ENCODE measurements around the gene GPR142. TPM values are rescaled to one million over a fixed set of nuclear protein-coding genes. Genes with fewer than 3 reads are reported as not detected.

Gene GPR142
- total and polyA plus RNA-seq, 5 donors = not detected

DNA sequence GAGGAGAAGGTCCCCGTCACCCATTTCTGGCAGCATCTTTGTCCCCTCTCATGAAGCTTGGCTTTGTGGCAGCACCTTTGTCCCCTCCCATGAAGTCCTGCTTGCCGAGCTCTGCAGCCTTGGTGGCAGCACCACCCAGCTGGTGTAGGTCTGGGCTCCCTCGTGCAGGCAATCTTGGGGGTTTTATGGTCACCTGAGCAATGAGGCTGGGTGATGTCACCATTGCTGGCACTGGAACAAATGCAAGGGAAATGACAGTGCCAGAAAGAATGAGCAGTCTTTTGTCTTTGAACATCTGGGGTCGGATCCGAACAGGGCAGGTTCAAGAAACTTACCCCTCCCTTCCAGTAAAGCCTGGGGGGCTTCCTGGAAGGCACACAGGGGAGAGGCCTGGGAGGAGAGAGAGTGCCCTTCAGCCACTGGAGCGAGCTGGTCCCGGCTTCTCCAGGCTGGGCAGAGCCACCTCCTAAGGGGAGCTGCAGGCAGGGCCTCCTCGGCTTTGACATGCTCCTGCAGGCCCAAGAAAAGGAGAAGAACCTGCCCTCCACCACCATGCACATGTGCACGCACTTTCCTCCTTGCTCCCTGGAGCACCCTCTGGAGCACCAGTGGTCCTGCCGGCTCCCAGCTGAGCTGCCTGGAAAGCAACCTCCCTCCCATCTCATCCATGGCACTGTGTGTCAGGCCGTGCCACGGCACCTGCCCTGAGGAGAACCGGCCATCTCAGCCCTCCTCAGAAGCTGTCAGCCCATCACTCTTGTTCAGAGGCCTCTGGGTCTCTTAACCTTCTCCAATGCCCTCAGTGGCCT is 21.7 kb upstream of the GPR142 start:
- intact Hi-C loops (cut with DNase I) = no loop called here
- H3K4me3 ChIP-seq (ENCODE audit: low read length) = no peak overlapping the region
- H3K27ac ChIP-seq (ENCODE audit: low read length) = no peak overlapping the region
- H3K27me3 ChIP-seq (ENCODE audit: control insufficient read depth, insufficient read depth) = no peaks in the 10 kb centered on the region
- DNase-seq = peak in 1 of 3 donors; percentile 27
- H3K9me3 ChIP-seq (ENCODE audit: control insufficient read depth, low read length) = no peaks in the 10 kb centered on the region
- 80% methylated on average over 13 of the region's 13 CpGs for WGBS
- no peaks in the 10 kb centered on the region for H3K4me1 ChIP-seq (ENCODE audit: control insufficient read depth, insufficient read depth, low read length)
- ATAC-seq = no peak

DNA sequence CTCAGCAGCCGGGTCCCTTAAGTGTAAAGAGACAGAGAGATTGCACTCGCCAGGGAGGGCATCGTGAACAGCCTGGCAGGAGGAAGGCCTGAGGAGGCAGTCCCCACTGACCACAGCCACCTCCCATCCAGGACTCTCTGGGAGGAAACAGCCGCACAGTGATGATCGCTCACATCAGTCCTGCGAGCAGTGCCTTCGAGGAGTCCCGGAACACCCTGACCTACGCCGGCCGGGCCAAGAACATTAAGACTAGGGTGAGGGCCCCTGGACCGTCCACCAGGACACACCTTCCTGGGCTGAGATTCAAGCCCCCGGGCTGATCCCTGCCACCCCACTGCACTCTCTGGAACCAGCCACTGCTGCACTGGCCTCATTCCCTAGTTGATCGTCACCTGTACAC is 19.7 kb upstream of the GPR142 start:
- intact Hi-C loops (cut with DNase I) = no loop called here
- Histone ChIP-seq H3K27ac (ENCODE audit: low read length) (no peak overlapping the region), H3K27me3 (ENCODE audit: control insufficient read depth, insufficient read depth) (no peaks in the 10 kb centered on the region), H3K4me1 (ENCODE audit: control insufficient read depth, insufficient read depth, low read length) (no peaks in the 10 kb centered on the region), H3K9me3 (ENCODE audit: control insufficient read depth, low read length) (no peaks in the 10 kb centered on the region), H3K4me3 (ENCODE audit: low read length) (no peak overlapping the region)
- no peak for ATAC-seq
- no peak for DNase-seq
- WGBS = 80% methylated on average over 14 of the region's 14 CpGs

- H3K4me3 ChIP-seq (ENCODE audit: low read length) = no peak overlapping the region
- no peak overlapping the region for H3K27ac ChIP-seq (ENCODE audit: low read length)
- ATAC-seq (no peak), DNase-seq (peak in 1 of 3 donors; percentile 6)
- no peaks in the 10 kb centered on the region for H3K9me3 ChIP-seq (ENCODE audit: control insufficient read depth, low read length)
- H3K4me1 ChIP-seq (ENCODE audit: control insufficient read depth, insufficient read depth, low read length) = no peaks in the 10 kb centered on the region
- WGBS = 77% methylated on average over 19 of the region's 19 CpGs
- H3K27me3 ChIP-seq (ENCODE audit: control insufficient read depth, insufficient read depth) = no peaks in the 10 kb centered on the region
- intact Hi-C loops (cut with DNase I) = no loop called here
These were observed 18.2 kb upstream of the GPR142 start for GRCh38 chr17:74349120-74349519.

GRCh38 chr17:74350486-74350885 is 16.8 kb upstream of the GPR142 start:
- intact Hi-C loops (cut with DNase I) = loop anchor here in 1 of 4 donors (5.0 kb wide), 1 partner anchor 43 kb away; no protein-coding TSS in a partner anchor
- Histone ChIP-seq H3K27me3 (ENCODE audit: control insufficient read depth, insufficient read depth) (no peaks in the 10 kb centered on the region), H3K9me3 (ENCODE audit: control insufficient read depth, low read length) (no peaks in the 10 kb centered on the region), H3K4me3 (ENCODE audit: low read length) (no peak overlapping the region), H3K27ac (ENCODE audit: low read length) (no peak overlapping the region), H3K4me1 (ENCODE audit: control insufficient read depth, insufficient read depth, low read length) (no peaks in the 10 kb centered on the region)
- WGBS = 82% methylated on average over 20 of the region's 20 CpGs
- ATAC-seq (no peak), DNase-seq (no peak)

- DNase-seq (peak in 1 of 3 donors; percentile 42), ATAC-seq (no peak)
- Histone ChIP-seq H3K9me3 (ENCODE audit: control insufficient read depth, low read length) (no peaks in the 10 kb centered on the region), H3K4me3 (ENCODE audit: low read length) (no peak overlapping the region), H3K27me3 (ENCODE audit: control insufficient read depth, insufficient read depth) (no peaks in the 10 kb centered on the region), H3K27ac (ENCODE audit: low read length) (no peak overlapping the region), H3K4me1 (ENCODE audit: control insufficient read depth, insufficient read depth, low read length) (no peaks in the 10 kb centered on the region)
- 4% methylated on average over 55 of the region's 55 CpGs for WGBS
- intact Hi-C loops (cut with DNase I) = loop anchor here in 1 of 4 donors (5.0 kb wide), 1 partner anchor 44 kb away; no protein-coding TSS in a partner anchor
These were observed 15.6 kb upstream of the GPR142 start for GRCh38 chr17:74351552-74352210.

DNA sequence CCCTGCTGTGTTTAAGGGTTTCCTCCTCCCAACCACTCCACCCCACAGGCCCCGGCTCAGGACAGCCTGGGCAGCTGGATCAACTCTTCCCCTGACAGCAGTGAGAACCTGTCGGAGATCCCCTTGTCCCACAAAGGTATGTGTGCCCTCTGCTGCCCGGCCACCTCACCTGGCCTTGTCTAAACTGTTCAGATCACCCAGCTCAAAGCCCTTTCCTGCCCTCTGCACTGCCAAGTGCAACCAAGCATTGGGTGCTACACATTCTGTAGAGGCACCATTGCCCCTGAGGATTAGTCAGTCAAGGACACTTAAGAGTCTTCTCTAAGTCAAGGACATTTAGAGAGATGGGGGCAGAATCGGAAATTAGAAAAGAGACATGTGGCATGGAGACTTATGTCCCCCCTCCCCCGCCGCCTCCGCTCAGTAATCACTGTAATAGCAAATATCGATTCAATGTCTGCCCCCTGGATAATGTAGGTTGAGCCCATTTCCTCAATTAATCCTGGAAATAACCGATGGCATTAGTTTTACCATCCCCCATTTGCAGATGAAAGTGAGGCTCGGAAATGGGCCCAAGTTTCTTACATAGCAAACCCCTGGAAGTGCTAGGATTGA is 13.8 kb upstream of the GPR142 start:
- ATAC-seq (no peak), DNase-seq (no peak)
- Histone ChIP-seq H3K27ac (ENCODE audit: low read length) (no peak overlapping the region), H3K4me3 (ENCODE audit: low read length) (no peak overlapping the region), H3K27me3 (ENCODE audit: control insufficient read depth, insufficient read depth) (no peaks in the 10 kb centered on the region), H3K4me1 (ENCODE audit: control insufficient read depth, insufficient read depth, low read length) (no peaks in the 10 kb centered on the region), H3K9me3 (ENCODE audit: control insufficient read depth, low read length) (no peaks in the 10 kb centered on the region)
- intact Hi-C loops (cut with DNase I) = loop anchor here in 1 of 4 donors (5.0 kb wide), 1 partner anchor 46 kb away; no protein-coding TSS in a partner anchor
- 78% methylated on average over 10 of the region's 10 CpGs for WGBS

- Histone ChIP-seq H3K4me3 (ENCODE audit: low read length) (no peak overlapping the region), H3K27me3 (ENCODE audit: control insufficient read depth, insufficient read depth) (no peaks in the 10 kb centered on the region), H3K4me1 (ENCODE audit: control insufficient read depth, insufficient read depth, low read length) (no peaks in the 10 kb centered on the region), H3K9me3 (ENCODE audit: control insufficient read depth, low read length) (no peaks in the 10 kb centered on the region), H3K27ac (ENCODE audit: low read length) (no peak overlapping the region)
- intact Hi-C loops (cut with DNase I) = loop anchor here in 1 of 4 donors (5.0 kb wide), 1 partner anchor 47 kb away; no protein-coding TSS in a partner anchor
- ATAC-seq (peak; percentile 17 to 43), DNase-seq (peak; percentile 55 to 78 (median 76))
- 9% methylated on average over 29 of the region's 29 CpGs for WGBS
These were observed 13.2 kb upstream of the GPR142 start for GRCh38 chr17:74354123-74354522.

- Histone ChIP-seq H3K27ac (ENCODE audit: low read length) (no peak overlapping the region), H3K4me3 (ENCODE audit: low read length) (no peak overlapping the region), H3K4me1 (ENCODE audit: control insufficient read depth, insufficient read depth, low read length) (no peaks in the 10 kb centered on the region), H3K9me3 (ENCODE audit: control insufficient read depth, low read length) (no peaks in the 10 kb centered on the region), H3K27me3 (ENCODE audit: control insufficient read depth, insufficient read depth) (no peaks in the 10 kb centered on the region)
- 79% methylated on average over 10 of the region's 10 CpGs for WGBS
- no peak for ATAC-seq
- no peak for DNase-seq
- intact Hi-C loops (cut with DNase I) = loop anchor here in 1 of 4 donors (5.0 kb wide), 1 partner anchor 47 kb away; no protein-coding TSS in a partner anchor
These were observed 12.7 kb upstream of the GPR142 start for GRCh38 chr17:74354561-74354960.

- H3K27ac ChIP-seq (ENCODE audit: low read length) = no peak overlapping the region
- no peaks in the 10 kb centered on the region for H3K4me1 ChIP-seq (ENCODE audit: control insufficient read depth, insufficient read depth, low read length)
- H3K27me3 ChIP-seq (ENCODE audit: control insufficient read depth, insufficient read depth) = no peaks in the 10 kb centered on the region
- DNase-seq = no peak
- no peaks in the 10 kb centered on the region for H3K9me3 ChIP-seq (ENCODE audit: control insufficient read depth, low read length)
- WGBS = 83% methylated on average over 8 of the region's 8 CpGs
- no peak for ATAC-seq
- H3K4me3 ChIP-seq (ENCODE audit: low read length) = no peak overlapping the region
- intact Hi-C loops (cut with DNase I) = no loop called here
These were observed 12.2 kb upstream of the GPR142 start for GRCh38 chr17:74355065-74355464.

DNA sequence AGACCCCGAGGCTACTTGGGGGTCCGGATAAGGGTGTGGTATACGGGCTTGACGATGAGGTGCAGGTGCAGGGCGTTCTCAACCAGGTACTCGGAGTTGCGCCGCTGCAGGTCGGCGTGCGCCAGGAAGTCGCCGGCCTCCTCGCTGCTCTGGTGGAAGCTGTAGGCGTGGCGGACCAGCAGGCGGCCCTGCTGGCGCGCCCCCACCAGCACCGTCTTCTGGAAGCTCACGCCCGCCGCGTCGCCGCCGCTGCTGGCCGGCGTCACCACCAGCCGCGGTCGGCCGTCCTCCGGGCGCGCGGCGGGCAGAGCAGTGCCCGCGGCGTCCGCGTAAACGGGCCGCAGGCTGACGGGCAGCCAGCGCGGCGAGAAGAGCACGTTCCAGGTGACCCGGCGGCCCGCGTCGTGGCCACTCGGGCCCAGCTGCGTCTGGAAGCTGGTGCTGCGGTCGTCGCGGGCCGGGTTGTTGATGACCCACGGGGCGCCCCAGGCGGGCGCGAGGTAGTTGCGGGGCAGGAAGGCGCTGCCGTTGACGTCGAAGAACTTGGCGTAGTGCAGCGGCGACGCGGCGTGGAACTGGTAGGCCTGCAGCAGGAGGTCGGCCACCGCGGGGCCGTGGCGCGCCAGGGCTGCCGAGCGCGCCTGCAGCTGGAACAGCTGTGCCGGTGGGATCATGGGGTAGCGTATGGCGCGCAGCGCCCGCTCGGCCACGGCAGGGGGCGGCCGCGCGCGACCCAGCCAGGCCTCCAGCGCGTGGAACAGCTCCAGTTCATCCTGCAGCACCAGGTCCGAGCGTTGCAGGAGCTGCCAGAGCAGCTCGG is 10.4 kb upstream of the GPR142 start:
- Histone ChIP-seq H3K27ac (ENCODE audit: low read length) (no peak overlapping the region), H3K4me3 (ENCODE audit: low read length) (peak overlapping the region; percentile 3), H3K4me1 (ENCODE audit: control insufficient read depth, insufficient read depth, low read length) (no peaks in the 10 kb centered on the region), H3K27me3 (ENCODE audit: control insufficient read depth, insufficient read depth) (no peaks in the 10 kb centered on the region), H3K9me3 (ENCODE audit: control insufficient read depth, low read length) (no peaks in the 10 kb centered on the region)
- intact Hi-C loops (cut with DNase I) = no loop called here
- 3% methylated on average over 105 of the region's 105 CpGs for WGBS
- DNase-seq (peak in 1 of 3 donors; percentile 63), ATAC-seq (peak; percentile 10 to 34)
